K562 (cell line): ENCODE data around the gene NMT1. TPM values are rescaled to one million over a fixed set of nuclear protein-coding genes. Genes with fewer than 3 reads are reported as not detected.
A peak's percentile ranks its signal among the peaks of the same experiment; 100 is the strongest.

Experiments
- CGGBP1 ChIP-seq: fragments of 250-450 bp; sonication (Bioruptor Pico); IDR thresholded peaks from 2 replicates; pipeline ENCODE4 v1.9.0; 2021; ENCODE audit warnings: mild to moderate bottlenecking
- HES1 ChIP-seq: fragments of 450-650 bp; IDR thresholded peaks from 2 replicates; pipeline ENCODE4 v1.6.1; 2016; ENCODE audit warnings: low read depth, mild to moderate bottlenecking, moderate library complexity
- HLTF ChIP-seq: fragments of 450-650 bp; IDR thresholded peaks from 2 replicates; pipeline ENCODE4 v1.6.1; 2016
- IRF9 ChIP-seq: fragments of 450-650 bp; IDR thresholded peaks from 2 replicates; pipeline ENCODE4 v1.6.1; 2016; ENCODE audit warnings: missing biosample characterization, missing genetic modification characterization
- KAT2B ChIP-seq: IDR thresholded peaks from one replicate; pipeline ENCODE4 v1.6.1; 2012; ENCODE audit warnings: low read depth, mild to moderate bottlenecking, control low read depth, inconsistent platforms, low read length, moderate library complexity
- MYC ChIP-seq, 2 experiments: fragments of 250-450 bp in 1 of 2; sonication (Bioruptor Pico) in 1 of 2; IDR thresholded peaks; 2 replicates each; pipeline versions ENCODE4 v1.5.1 to v1.6.1; 2012 to 2021; ENCODE audit warnings: low read depth in 2 of 2, borderline replicate concordance in 1 of 2, improper control_type of control experiment in 1 of 2, low read length in 1 of 2, mild to moderate bottlenecking in 1 of 2, moderate library complexity in 1 of 2
- NR3C1 ChIP-seq: sonication (generic); formaldehyde crosslinking; IDR thresholded peaks from 2 replicates; pipeline ENCODE4 v1.8.1; 2022; ENCODE audit warnings: missing genetic modification reagents
- PRMT5 ChIP-seq: sonication (generic); formaldehyde crosslinking; IDR thresholded peaks from 2 replicates; pipeline ENCODE4 v1.5.0; 2020; ENCODE audit warnings: missing genetic modification reagents
- RBM15 ChIP-seq: fragments of 200-400 bp; formaldehyde crosslinking; IDR thresholded peaks from 2 replicates; pipeline ENCODE4 v1.6.1; 2018; ENCODE audit warnings: mild to moderate bottlenecking, low read length, moderate library complexity; ENCODE audit not compliant: insufficient read depth
- RUNX1 ChIP-seq: sonication (generic); IDR thresholded peaks from 2 replicates; pipeline ENCODE4 v1.6.1; 2016; ENCODE audit warnings: antibody characterized with exemption, low read depth
- UBTF ChIP-seq, 2 experiments: IDR thresholded peaks; 2 replicates each; pipeline ENCODE4 v1.6.1; 2012; ENCODE audit warnings: improper control_type of control experiment in 2 of 2, low read depth in 2 of 2, low read length in 2 of 2, borderline replicate concordance in 1 of 2
- VEZF1 ChIP-seq: fragments of 200-800 bp; sonication (Bioruptor generic); IDR thresholded peaks from 2 replicates; pipeline ENCODE4 v1.6.1; 2017; ENCODE audit warnings: missing genetic modification characterization, missing compliant biosample characterization
- ZNF143 ChIP-seq: sonication (generic); formaldehyde crosslinking; IDR thresholded peaks from 2 replicates; pipeline ENCODE4 v1.9.0; 2022; ENCODE audit warnings: mild to moderate bottlenecking, missing genetic modification reagents
- ZNF395 ChIP-seq: fragments of 200-800 bp; sonication (Bioruptor generic); IDR thresholded peaks from 2 replicates; pipeline ENCODE4 v1.6.1; 2017; ENCODE audit warnings: missing genetic modification characterization, missing compliant biosample characterization
- ZZZ3 ChIP-seq: fragments of 450-650 bp; IDR thresholded peaks from 2 replicates; pipeline ENCODE4 v1.6.1; 2016; ENCODE audit warnings: antibody characterized with exemption, mild to moderate bottlenecking, moderate library complexity
- polyA plus RNA-seq, 8 experiments: library from polyadenylated mRNA; depleted of rRNA in 4 of 8; stranded (reverse) in 5 of 8; unstranded in 3 of 8; fragments of >200 nt; fragmentation: Nextera tagmentation in 2 of 8; fragmentation: Illumina TruSeq in 1 of 8; extraction: Ambion mirVana in 2 of 8; extraction: Trizol in 1 of 8; gene quantifications; 2 replicates each; pipeline versions ENCODE4 v1.2.1 to v1.2.3, GENCODE V29; 2011 to 2014; ENCODE audit warnings: inconsistent platforms in 1 of 8, missing spikeins in 1 of 8
- total RNA-seq, 7 experiments: library from RNA; depleted of rRNA in 6 of 7; stranded (reverse); fragments of >200 nt in 6 of 7; fragmentation: Illumina TruSeq in 2 of 7; extraction: Trizol in 2 of 7; gene quantifications; 2 replicates each; pipeline versions ENCODE4 v1.2.1 to v1.2.3, GENCODE V29; 2011 to 2021; ENCODE audit warnings: low replicate concordance in 1 of 7

NMT1 gene
- total and polyA plus RNA-seq, 9 of the 15 experiments (the other 6 are each of a cell fraction or from before 2014, with no cell fraction given), result 86.7 to 569 (median 213) TPM

- peak; percentile 38 to 95; a peak in 3 of 4 replicates for TF ChIP-seq UBTF (IDR thresholded peaks at IDR 0.05; ENCODE audit: borderline replicate concordance in 1 of 2, low read depth in 2 of 2, low read length in 2 of 2)
- peak; percentile 47; the same call in 1 of the 2 replicates for TF ChIP-seq ZNF143 (CRISPR knock-in tag)
- TF ChIP-seq KAT2B, result no peak
- TF ChIP-seq VEZF1 (CRISPR knock-in tag), result peak; percentile 88
- peak; percentile 80 for TF ChIP-seq MYC (IDR thresholded peaks at IDR 0.05; ENCODE audit: low read depth, low read length)
- TF ChIP-seq MYC (CRISPR knock-in tag; IDR thresholded peaks at IDR 0.05; ENCODE audit: borderline replicate concordance, low read depth), result no peak
- no peak for TF ChIP-seq RUNX1
- TF ChIP-seq ZNF395 (CRISPR knock-in tag), result no peak
- no peak for TF ChIP-seq CGGBP1 (CRISPR knock-in tag)
- TF ChIP-seq ZZZ3, result no peak
- no peak for TF ChIP-seq PRMT5 (CRISPR knock-in tag)
- TF ChIP-seq HES1, result no peak
- no peak for TF ChIP-seq IRF9 (tag)
- TF ChIP-seq RBM15, result no peak
- TF ChIP-seq HLTF, result no peak
- TF ChIP-seq NR3C1 (CRISPR knock-in tag), result no peak
Observed at GRCh38 chr17:45051060-45051719, 9.9 kb upstream of the NMT1 start, which contains the start of gene DCAKD (continued).
